OCI-M2 (cell line): ENCODE results near the gene USP3.

Experiments
- DNase-seq: peaks from one replicate; lab custom pipeline; 2025; ENCODE audit not compliant: unreplicated experiment; lab: John Stamatoyannopoulos, UW

The USP3 gene

DNA sequence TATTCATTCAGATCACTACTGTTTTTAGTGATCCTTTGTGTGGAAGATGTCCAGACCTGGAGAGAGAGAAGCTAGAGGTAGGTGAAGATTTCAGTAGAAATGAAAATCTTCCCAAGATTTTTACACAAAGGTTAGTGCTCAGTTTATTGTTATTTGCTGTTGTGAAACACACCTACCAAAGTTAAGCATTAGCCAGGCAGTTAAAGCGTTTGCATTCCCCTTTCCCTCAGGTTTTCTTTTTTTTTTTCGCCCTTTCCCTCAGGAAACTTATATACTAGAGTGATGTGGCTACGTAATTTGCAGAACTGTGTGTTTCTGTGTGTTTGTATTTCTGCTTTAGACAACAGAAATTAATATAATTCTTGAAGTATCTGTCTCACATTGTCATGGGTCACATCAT lies 34.5 kb downstream of the USP3 start:
- DNase-seq = no peak

DNA sequence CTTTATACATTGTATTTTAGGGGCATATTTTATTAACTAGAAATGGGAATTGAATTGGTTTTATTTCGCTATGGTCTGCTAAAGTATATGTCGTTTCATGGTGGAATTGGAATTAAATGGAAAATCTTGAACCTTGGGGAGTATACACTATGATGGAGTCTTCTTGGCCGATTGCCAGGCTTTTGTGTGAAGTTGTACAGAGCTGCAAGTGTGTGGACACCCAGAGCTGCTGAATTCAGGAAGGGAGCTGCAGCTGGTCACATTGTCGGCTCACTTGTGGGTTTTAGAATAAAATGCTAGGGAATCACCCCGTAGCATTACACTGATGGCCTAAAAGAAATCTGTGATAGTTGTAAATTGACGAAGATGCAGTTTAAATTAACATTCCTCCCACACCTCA lies 35.1 kb downstream of the USP3 start:
- DNase-seq = no peak

DNA sequence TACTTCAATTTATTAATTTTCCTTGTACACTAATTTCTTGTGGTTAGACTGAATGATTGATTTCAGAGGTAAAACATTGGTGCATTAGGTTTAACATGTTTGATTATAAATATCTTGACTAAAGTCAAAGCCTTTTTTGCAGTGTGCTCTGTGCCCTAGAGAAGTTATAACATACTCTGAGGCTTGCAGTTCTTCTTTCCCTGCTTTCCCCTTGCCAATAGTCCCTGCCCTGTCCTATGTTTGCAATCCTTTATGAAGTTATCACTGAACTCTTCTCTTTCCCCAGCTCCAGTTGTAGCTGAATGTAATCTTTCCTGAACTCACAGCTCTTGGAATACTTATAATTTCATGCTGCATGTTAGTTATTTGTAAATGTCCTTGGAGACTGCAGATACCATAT lies 35.6 kb downstream of the USP3 start:
- no peak for DNase-seq

DNA sequence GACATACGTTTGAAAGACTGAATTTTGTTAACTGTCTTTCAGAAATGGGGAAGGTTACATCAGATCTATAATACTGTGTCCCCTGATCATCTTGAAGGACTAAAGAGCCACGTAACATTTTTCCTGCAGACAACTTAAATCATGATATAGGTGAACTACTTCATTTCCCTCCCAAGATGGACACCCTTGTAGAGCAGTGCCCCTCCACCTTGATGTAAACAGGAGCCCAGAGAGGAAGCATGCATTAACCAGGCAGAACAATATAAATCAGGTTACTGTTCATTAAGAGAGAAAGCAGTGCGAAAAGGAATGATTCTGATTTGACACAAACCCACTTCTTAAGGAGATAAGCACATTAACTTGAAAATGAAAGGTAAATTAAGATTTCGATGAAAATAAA lies 36.1 kb downstream of the USP3 start:
- DNase-seq = no peak

DNA sequence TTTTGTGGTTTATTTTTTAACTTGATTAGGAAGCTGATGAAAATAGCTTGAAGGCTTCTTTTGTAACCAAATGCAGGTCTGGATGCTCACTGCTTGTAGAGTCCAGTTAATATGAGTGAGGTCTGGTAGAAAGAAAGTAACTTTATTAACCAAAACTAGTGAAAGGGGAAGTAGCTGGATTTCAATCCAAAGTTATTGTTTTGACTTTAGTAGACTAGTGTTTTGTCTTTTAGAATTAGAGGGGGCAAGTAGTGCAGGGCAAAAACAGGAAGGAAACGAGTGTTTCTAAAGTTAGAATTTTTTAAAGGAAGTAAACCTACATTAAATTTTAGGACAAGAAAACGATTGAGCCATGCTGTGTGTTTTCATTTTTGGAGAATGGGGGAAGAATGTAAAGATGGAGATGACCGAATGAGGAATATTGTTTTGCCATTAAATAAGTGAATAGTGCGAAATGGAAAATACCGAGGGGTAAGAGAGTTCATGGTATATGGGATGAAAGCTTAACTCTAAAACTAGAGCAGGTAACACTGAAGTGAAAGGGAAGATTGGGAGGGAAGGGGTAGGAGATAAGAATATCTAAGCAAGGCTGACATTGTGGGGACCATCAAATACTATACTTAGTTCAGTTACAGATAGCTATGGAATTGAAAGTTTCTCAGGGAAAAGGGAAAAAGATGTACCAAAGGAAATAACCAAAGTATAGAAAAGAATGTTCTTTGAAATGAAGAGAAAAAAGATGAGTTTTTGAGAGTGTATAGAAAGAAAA lies 40.0 kb downstream of the USP3 start:
- DNase-seq = no peak

DNA sequence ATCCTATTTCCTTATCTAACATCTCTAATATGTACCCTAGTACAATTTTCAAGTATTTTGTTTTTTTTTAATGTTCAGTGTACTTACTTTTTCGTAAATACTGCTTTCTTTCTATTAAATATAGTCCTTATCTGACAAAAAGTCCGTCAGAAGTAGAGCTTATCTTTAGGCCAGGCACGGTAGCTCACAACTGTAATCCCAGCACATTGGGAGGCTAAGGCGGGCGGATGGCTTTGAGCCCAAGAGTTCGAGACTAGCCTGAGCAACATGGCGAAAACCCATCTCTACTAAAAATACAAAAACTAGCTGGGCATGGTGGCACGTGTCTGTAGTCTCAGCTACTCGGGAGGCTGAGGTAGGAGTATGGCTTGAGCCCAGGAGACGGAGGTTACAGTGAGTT lies 41.1 kb downstream of the USP3 start:
- DNase-seq = no peak

DNA sequence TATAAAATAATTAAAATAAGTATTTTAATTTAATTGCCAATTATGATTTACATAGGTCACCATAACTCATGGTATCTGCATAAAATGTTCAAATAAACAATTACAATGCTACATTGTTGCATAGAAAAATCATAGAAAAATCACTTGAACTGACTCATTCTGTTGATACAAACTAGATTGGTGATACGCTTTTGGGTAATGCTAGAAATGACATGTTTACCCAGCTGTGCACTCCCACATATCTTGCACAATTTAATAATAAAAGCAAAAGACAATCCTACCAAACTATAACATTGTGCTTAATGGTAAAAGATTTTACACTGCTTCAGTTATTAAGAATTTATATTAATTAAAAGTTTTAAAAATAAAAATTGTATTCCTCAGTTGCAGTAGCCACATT lies 47.0 kb downstream of the USP3 start:
- no peak for DNase-seq

DNA sequence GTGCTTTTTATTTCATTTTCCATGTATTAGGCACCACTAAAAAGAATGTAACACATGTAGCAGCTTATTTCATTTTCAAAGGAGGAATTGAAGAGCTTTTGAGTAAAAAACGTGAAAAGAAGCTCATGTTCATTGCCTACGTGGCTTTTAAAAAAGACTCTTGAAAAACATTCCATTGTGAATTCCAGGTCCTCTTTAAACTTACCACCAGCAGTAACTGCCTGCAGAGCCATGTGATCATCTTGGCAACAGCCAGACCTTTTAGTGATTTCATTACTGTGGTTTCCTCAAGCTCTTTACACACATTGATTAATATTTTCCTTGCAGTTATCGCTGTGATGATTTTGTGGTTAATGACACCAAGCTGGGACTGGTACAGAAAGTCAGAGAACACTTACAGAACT lies 49.0 kb downstream of the USP3 start:
- no peak for DNase-seq

DNA sequence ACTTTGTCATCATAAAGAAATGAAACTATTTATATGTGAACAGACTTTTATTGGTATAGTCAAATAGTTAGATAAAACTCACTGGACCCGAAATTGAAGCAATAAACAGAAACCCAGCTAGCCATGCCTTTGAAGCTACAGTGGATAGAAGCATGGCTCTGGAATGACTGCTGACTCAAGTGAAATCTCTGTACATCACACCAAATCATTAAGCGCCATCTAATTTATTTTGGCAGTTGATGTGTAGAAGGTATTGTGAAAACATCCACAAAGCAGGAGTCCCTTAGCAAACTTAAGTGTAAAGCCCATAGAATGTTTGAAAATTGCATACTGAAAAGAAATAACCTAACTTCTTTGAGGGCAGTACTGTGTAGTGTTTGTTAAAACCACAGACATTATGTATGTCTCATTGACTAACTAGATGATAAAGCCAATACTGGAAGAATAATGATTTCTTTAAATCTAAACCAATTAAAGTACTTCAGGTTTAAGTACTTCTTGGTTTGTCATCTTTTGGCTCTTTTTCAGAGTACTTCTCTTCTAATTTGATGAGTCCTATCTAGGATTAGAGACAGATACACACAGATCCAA lies 50.0 kb downstream of the USP3 start:
- DNase-seq = no peak

DNA sequence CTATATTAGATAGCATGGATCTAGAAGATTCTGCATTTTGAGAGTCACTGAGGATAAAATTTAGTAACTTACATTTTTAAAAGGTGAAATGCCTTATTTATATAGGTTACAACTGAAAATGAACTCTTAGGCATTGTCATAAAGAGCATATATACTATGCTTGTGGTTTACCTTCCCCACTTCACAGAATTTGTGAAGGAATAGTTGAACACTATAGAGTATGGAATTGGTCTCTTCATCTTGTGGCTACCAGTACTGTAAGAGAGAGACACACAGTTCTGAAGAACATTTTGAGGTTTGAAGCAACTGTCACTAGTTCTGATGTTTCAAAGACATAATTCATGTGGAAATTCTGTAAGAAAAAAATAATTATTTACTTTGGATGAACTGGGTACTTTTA lies 51.1 kb downstream of the USP3 start:
- no peak for DNase-seq

DNA sequence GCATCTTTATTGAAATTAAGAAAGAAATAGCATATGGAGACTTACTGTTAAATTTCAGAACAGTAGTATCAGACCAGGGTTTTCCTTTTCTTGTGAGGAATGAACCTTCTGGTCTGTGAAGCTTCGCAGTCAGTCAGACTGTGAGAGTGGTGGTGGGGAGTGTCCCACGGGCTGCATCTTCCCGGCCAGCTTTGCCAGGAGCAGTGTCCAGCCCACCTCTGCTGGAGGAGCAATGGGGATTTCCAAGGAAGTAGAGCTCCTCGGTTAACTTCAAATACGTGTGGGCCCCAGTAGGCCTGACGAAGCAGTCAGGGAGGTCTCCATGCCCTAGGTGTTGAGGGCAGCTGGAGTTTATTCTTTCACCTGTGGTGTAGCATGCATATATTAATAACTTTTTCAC lies 51.9 kb downstream of the USP3 start:
- DNase-seq = no peak

DNA sequence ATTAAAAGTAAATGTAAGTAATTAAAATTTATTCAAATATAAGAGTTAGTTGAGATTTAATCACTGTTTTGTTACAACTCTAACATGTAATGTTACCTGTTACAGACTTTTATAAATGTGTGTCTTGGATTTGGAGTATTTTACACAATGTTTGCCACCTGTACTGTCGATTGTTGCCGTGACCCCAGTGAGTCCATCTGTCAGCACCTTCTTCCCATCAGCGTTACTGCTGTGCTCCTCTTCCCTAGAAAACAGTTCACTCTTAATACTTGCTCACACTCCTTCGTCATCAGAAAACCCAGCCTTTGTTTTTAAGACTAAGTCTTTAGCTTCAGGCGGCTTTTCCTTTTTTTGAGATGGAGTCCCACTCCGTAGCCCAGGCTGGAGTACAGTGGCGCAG lies 52.3 kb downstream of the USP3 start:
- no peak for DNase-seq

DNA sequence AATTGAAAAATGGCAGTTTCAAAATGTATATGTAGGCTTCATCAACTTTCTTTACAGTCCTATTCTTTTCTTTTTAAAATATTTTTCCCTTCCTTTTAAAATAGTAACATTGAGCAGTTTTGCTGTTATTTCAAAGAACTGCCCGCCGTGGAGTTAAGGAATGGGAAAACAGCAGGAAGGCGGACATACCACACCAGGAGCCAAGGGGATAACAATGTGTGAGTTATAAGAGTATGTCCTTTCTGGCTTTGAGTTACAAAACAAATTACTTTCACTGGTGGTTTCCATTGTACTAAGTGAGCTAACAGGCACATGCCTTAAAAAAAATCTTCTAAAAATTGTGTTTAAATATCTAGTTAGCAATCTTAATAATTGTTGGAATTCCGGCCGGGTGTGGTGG lies 55.4 kb downstream of the USP3 start:
- DNase-seq = no peak

DNA sequence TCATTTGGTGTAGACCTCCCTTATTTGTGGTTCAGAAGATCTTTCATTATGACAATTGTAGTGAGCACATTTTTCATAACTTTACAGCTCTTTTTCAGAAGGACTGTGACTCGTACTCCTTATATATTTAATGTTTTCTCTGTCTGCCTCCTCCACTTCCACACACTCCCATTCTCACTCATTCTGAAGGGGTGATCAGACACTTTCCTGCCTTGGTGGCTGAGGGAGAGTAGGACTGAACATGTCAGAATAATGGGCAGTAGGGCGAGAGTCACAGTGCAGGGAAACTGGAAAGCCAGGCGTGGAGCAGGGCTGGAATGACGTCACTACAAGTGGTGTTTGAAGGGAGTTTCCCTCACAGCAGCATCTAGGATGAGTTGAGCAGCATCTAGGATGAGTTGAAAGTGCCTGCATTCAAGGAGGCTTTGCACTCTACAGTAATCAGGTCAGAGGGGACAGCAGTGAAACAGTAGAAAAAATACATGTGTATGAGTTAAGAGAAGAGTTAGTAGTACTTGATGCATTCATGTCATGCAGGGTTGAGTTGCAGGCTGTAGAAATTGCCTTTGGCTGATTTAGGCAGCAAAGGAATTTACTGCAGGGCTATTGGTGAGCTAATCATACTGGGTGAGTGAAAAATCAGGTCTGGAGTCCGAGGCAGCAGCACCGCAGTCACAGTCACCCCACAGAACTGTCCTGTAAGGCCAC lies 56.5 kb downstream of the USP3 start:
- no peak for DNase-seq

DNA sequence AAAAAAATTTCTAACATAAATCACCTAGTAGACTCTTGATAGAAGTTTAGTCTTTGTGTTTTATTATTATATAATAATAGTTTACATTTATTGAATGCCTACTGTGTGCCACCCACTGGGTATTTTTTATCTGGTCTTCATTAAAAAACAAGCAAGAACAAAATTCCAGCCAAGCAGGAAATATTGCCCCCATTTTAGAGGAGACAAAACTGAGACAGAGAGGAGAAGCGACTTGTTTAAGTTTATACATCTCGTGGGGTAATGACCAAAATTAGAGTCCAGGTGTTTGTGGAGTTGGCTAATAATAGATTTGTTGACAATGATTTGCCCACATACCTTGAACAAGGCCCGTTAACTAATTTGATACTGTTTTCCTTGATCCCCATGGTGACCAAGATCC lies 59.7 kb downstream of the USP3 start:
- no peak for DNase-seq

DNA sequence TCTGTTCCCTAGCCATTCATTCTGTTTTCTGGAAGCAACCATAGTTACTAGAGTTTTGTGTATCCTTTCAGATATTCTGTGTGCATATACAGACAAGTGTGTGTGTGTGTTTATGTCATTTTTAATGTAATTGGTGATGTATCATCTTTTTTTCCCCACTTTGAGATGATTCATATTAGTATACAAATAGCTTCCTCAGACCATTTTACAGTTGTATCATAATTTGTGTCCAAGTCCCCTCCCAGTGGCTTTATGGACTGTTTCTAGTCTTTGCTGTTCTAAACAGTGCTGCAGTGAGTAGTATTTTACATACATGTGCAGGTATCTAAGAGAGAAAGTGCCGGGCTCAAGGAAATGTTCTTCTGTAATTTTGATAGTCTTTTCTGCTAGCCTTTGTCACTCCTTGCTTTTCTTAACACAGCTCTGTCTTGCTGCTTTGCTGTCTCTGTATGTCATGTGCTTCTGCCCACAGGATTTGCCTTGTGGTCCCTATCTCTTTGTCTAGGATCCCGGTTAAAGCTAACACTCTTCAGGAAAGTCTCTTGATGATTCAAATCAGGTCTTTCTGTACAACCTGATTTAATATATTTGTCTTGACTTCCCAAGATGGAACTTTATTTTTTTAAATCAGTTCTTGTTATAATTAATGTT lies 61.3 kb downstream of the USP3 start:
- DNase-seq = no peak

DNA sequence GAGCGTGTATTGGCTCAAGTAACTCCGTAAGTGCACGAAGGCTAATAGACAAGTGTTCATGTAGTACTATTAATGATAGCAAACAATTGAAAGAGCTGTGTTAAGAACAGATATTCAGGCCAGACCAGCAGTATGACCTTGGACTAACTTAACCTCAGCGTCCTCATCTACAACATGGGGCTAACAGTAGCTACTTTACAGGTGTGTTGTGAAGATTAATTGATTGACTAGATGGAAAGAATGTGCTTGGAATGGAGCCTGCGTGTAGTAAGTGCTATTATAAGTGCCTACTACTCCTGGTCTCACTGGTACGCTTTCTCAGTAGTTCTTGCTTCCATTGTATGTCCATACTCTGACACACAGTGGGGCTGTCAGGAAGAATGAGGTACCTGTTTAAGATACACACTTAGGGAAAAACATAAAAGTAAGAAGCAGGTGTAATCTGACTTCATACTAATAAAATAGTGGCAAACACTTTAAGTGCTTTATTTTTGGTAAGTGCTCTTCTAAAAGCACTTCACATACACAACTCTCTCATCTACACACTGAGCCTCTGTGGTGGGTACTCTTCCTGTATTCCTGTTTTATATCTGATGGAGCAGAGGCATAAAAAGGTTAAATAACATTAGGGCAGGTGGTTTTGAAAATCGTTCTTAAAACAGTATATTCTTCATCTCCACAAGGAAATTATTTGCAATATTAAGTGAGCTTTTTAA lies 68.5 kb downstream of the USP3 start:
- no peak for DNase-seq

DNA sequence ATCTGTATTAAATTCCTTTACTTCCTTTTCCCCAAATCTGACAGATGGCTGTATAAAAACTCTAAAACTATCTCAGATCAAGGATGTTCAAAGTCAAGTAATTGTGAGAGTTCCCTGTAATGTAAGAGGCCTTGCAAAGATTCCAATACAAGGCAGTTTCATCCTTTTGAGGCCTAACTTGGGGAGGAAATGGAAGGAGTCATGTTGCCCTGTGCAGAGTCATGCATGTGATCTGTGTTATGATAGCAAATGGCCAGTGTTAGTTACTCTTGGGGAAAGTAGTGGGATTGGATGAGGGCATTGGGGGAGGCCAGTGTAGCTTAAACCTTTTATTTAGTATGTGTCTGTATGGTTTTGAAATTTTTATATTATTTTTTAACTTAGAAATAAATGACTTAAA lies 69.1 kb downstream of the USP3 start:
- DNase-seq = no peak

DNA sequence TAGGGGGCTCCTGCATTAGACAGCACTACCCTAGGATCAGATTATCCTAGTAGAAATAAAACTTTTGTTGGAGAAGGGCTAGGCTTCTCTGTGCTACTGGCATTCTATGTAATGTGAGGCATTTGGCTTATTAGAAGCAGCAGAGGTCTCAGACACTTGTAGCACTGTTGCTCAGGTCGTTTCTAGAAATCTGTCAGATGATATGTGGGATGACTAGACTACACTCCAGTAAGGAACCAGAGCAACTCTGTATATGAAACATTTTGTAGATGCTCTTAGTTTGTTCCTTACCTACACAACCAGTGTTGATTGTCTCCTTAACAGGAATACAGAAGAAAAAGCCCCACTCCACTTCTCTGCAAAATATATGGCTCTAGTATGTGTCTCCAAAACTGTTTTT lies 70.9 kb downstream of the USP3 start:
- no peak for DNase-seq

DNA sequence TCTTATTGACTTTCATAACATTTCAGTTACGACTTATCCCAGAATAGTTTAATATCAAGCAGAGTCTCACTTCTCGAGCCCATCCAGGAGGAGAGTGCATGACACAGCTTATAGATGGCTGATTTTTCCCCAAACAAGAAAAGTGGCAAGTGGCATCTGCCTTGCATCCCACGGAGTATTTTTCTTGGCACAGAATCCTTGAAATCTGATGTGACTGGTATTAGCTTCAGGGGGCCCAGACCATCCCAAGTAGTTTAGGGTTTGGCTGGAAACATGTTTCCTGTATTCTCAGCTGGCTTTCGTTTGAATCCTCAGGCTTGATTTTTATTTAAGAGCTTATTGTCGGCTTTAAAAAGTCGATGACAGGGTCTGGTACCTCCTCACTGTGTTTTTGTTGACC lies 72.0 kb downstream of the USP3 start:
- no peak for DNase-seq

DNA sequence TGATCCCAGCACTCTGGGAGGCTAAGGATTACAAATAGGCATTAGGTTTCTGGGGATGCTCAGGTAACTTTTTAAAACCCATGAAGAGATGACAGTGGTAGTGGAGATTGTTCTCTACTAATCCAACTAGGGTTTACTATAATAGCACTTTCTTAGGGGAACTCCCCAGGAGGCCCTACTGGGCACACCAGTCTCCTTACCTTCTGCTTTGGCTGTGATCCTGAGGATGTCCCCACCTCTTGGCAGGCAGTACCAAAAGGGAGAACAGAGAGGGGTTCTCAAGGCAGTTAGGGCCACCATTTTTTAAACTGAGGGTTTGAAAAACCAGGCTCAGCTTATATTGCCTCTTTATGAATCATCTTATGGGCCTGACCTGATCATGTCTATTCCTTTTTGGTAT lies 77.8 kb downstream of the USP3 start:
- DNase-seq = no peak
